Measurements from ENCODE around the gene SPATS2L. TPM values are rescaled to one million over a fixed set of nuclear protein-coding genes. Genes with fewer than 3 reads are reported as not detected.

Gene SPATS2L
- total RNA-seq, 1 donor from 2014 or later = 92.7 TPM

DNA sequence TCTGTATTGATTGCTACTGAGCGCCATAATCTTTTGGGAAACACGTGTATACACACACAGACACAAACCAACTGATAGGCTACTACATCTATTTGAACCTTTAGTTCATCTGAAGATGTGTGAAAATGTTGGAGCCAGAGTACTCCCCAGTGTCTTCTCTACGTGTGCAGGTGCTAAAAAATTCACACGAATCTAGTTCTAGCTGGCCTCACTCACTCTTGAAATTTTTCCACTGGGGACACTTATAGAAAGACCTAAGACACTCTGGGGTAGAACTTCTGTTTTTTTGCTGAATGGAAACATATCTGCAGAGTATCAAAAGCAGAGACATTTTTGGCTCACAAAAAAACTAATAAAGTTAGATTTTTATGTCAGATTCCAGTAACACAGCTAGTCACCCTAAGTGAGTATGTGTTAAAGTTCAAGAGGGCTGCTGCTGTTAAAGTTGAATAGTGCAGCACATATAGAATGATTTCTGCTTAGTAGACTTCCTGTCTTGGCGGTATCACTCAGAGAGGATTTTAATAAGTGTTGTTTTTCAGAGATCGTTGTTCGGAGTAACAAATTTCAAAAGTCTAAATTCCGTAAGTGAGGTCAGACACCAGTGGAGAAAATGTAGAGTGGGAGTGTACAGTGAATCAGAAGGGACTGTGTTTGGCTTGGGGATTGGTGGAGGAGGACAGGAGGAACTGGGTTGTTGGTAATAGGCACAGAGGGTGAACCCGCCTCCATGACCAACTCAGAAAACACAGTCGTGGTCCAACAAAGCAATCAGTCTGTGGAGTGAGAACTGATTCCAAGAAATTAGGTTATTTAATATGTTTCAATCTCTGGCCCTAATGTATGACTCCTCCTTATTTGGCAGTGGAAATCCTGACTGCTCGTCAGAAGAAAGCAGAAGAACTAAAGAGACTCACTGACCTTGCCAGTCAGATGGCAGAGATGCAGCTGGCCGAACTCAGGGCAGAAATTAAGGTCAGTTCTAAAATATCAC lies 160.2 kb downstream of the SPATS2L start:
- no peaks in the 10 kb centered on the region for H3K9me3 ChIP-seq
- DNase-seq (no peak), ATAC-seq (peak; percentile 85)
- H3K4me3 ChIP-seq = no peak overlapping the region
- peaks cover 47% of the 10 kb centered on the region for H3K36me3 ChIP-seq
- peaks cover 4% of the 10 kb centered on the region for H3K4me1 ChIP-seq
- TF ChIP-seq, protein P1, sequence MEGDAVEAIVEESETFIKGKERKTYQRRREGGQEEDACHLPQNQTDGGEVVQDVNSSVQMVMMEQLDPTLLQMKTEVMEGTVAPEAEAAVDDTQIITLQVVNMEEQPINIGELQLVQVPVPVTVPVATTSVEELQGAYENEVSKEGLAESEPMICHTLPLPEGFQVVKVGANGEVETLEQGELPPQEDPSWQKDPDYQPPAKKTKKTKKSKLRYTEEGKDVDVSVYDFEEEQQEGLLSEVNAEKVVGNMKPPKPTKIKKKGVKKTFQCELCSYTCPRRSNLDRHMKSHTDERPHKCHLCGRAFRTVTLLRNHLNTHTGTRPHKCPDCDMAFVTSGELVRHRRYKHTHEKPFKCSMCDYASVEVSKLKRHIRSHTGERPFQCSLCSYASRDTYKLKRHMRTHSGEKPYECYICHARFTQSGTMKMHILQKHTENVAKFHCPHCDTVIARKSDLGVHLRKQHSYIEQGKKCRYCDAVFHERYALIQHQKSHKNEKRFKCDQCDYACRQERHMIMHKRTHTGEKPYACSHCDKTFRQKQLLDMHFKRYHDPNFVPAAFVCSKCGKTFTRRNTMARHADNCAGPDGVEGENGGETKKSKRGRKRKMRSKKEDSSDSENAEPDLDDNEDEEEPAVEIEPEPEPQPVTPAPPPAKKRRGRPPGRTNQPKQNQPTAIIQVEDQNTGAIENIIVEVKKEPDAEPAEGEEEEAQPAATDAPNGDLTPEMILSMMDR (IDR thresholded peaks at IDR 0.05) = no peak
- intact Hi-C loops (cut with DNase I) = no loop called here
- H3K27ac ChIP-seq = peak overlapping the region; percentile 25
- H3K27me3 ChIP-seq = no peaks in the 10 kb centered on the region

DNA sequence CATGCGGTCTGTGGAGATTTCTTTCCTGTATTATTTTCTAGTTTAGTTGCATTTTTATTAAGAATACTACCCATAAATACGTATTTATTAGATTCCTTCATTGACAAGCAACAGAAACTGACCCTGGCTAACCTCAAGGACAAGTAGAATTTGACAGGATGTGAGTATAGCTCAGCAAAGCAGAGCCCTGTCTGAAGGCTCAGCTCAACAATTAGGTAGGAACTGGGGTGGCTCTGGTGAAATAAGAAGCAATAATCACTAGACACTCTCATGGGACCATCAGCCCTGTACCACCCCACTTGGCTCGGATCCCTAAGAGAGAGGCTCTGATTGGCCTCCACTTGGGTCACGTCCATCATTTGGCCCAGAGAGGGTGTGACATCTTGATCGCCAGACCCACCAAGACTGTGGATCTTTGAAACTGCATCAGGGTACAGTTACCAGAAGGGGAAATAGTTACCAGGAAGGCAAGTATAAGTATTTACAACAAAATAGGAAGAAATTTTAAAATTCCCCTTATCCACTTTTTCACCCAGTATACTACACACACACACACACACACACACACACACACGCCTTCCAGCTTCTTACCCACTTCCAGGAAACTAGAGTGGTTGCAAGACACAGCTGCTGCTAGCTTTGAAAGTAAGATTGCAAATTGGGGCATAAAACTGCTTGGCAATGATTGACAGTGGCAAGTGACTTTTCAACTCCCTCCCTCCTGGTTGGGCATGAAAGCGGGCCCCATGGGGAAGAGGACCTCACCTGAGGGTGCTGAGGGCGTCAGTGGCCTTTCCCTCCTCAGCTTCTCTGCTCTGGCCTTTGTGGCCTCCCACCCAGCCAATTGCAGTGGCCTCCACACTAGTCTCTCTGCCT lies 161.6 kb downstream of the SPATS2L start:
- H3K9me3 ChIP-seq = no peaks in the 10 kb centered on the region
- DNase-seq = no peak
- no peak overlapping the region for H3K4me3 ChIP-seq
- H3K27ac ChIP-seq = no peak overlapping the region
- peaks cover 4% of the 10 kb centered on the region for H3K4me1 ChIP-seq
- no peak for ATAC-seq
- TF ChIP-seq, protein P1 (IDR thresholded peaks at IDR 0.05) = no peak
- H3K36me3 ChIP-seq = peaks cover 57% of the 10 kb centered on the region
- no peaks in the 10 kb centered on the region for H3K27me3 ChIP-seq
- intact Hi-C loops (cut with DNase I) = no loop called here

DNA sequence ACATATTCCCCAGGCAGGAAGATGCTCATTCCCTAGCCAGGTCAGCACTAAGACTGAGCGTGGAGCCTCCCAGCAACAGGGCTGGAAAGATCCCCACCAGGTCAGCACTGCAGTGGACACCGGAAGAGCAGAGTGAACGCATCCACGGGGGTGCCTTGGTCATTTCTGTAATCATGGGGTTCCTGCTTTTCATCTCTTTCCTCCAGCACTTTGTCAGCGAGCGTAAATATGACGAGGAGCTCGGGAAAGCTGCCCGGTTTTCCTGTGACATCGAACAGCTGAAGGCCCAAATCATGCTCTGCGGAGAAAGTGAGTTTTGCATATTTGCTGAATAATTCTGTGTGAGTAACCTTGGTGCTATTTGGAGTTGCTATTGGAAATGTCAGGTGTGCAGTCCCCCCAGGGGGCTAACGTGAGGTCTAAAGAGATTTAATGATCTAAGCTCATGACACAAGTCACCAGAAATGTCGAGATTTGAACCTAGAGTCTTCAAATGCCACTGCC lies 163.3 kb downstream of the SPATS2L start:
- no peak for ATAC-seq
- Histone ChIP-seq H3K9me3 (no peaks in the 10 kb centered on the region), H3K36me3 (peaks cover 62% of the 10 kb centered on the region), H3K4me1 (peaks cover 4% of the 10 kb centered on the region), H3K27me3 (no peaks in the 10 kb centered on the region), H3K27ac (no peak overlapping the region), H3K4me3 (no peak overlapping the region)
- DNase-seq = no peak
- intact Hi-C loops (cut with DNase I) = no loop called here
- TF ChIP-seq, protein P1 (IDR thresholded peaks at IDR 0.05) = no peak

DNA sequence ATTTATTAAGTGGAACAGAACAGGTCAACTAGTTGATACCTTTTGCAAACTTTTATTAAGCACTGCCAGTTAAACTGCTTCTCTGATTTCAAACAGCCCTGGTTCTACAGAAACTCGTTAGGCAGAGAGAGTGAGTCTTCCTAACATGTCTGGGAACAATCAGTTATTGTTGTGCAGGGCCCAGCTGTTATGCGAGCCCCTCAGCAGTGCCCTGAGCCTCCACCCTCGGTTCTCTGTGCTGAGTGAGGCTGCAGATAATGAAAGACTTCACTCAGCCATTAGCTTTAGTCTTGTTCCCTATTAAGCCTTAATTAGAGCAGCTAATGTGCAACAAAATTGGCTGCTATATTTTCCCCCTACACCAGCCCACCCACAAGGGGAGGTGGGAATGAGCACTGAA lies 163.7 kb downstream of the SPATS2L start:
- no peak overlapping the region for H3K27ac ChIP-seq
- no peak for DNase-seq
- peaks cover 4% of the 10 kb centered on the region for H3K4me1 ChIP-seq
- TF ChIP-seq, protein P1 (IDR thresholded peaks at IDR 0.05) = no peak
- ATAC-seq = no peak
- H3K9me3 ChIP-seq = no peaks in the 10 kb centered on the region
- H3K36me3 ChIP-seq = peaks cover 66% of the 10 kb centered on the region
- H3K4me3 ChIP-seq = no peak overlapping the region
- intact Hi-C loops (cut with DNase I) = no loop called here
- no peaks in the 10 kb centered on the region for H3K27me3 ChIP-seq

DNA sequence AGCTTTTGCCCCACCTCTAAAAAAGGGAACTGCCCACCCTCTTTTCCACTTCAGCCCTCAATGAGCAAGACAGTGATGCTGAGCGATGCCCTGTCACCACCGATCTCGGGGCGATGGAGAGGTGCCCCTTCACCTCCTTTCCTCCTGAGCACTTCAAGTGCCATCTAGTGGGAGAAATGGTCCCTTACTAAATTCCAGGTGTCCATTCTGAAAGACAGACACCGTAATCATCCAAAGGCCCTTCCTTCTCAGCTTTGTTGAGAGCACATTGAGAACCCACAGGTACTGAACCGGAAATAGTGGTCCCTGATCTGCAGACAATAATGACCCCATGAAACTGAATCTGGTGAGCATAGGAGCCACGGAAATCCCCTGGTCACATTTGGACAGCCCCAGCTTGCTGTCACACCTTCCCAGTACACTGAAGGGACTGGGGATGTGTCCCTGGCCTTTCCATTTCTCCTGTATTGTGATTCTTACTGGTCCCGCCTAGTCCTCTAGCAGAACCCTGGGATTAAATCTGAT lies 164.9 kb downstream of the SPATS2L start:
- no peak overlapping the region for H3K27ac ChIP-seq
- TF ChIP-seq, protein P1 (IDR thresholded peaks at IDR 0.05) = peak; percentile 44
- H3K9me3 ChIP-seq = no peaks in the 10 kb centered on the region
- DNase-seq (no peak), ATAC-seq (peak; percentile 40)
- no peaks in the 10 kb centered on the region for H3K27me3 ChIP-seq
- no peak overlapping the region for H3K4me3 ChIP-seq
- peaks cover 4% of the 10 kb centered on the region for H3K4me1 ChIP-seq
- intact Hi-C loops (cut with DNase I) = no loop called here
- H3K36me3 ChIP-seq = peaks cover 71% of the 10 kb centered on the region
